Right lobe of liver (tissue), 6 donors: ENCODE data around the gene CREB5. TPM values are rescaled to one million over a fixed set of nuclear protein-coding genes. Genes with fewer than 3 reads are reported as not detected.

Source experiments
- ATAC-seq, 4 donors: fragments of 200-7000 bp; cut with Tn5 transposase; one replicate each; pipeline ENCODE4 v1.9.1; 2020; ENCODE audit warnings: mild to moderate bottlenecking in 4 of 4, moderate library complexity in 4 of 4
- DNase-seq, 3 donors: peaks; one replicate each; pipeline ENCODE4 v3.0.0-alpha.2; 2020
- H3K27ac ChIP-seq, 3 donors: fragments of 200-600 bp; one replicate each; pipeline ENCODE4 v1.8.0; 2022
- H3K27me3 ChIP-seq, 2 donors: fragments of 200-600 bp; one replicate each; pipeline ENCODE4 v1.8.0; 2022
- H3K36me3 ChIP-seq, 4 donors: fragments of 200-600 bp; sonication (generic) in 1 of 4; one replicate each; pipeline versions ENCODE4 v1.5.1 to v1.8.0; 2017 to 2022; ENCODE audit warnings: control low read depth in 1 of 4
- H3K4me1 ChIP-seq, 4 donors: fragments of 200-600 bp; sonication (generic) in 1 of 4; one replicate each; pipeline versions ENCODE4 v1.5.1 to v1.8.0; 2017 to 2022; ENCODE audit warnings: control low read depth in 1 of 4
- H3K4me3 ChIP-seq, 3 donors: fragments of 200-600 bp; one replicate each; pipeline ENCODE4 v1.8.0; 2022
- H3K9me3 ChIP-seq, 4 donors: fragments of 200-600 bp; sonication (generic) in 1 of 4; one replicate each; pipeline versions ENCODE4 v1.5.1 to v1.8.0; 2017 to 2022; ENCODE audit warnings: control low read depth in 1 of 4
- CTCF ChIP-seq, 4 donors: fragments of 200-600 bp in 3 of 4; fragments of 450-650 bp in 1 of 4; IDR thresholded peaks; one replicate each; pipeline versions ENCODE4 v1.5.1 to v1.8.0; 2016 to 2022; ENCODE audit warnings: antibody characterized with exemption in 4 of 4, mild to moderate bottlenecking in 2 of 4
- POLR2A ChIP-seq: fragments of 450-650 bp; IDR thresholded peaks from one replicate; pipeline ENCODE4 v1.6.1; 2017; ENCODE audit warnings: antibody characterized with exemption, mild to moderate bottlenecking
- WGBS: methylation state at CpG from one replicate; pipeline ENCODE4 v1.1.6; 2018; ENCODE audit warnings: low coverage, low lambda C conversion rate; ENCODE audit not compliant: insufficient coverage; ENCODE audit errors: missing lambda C conversion rate; 5-methylcytosine and 5-hydroxymethylcytosine counted together
- intact Hi-C, 2 donors: fragments of 100-400 bp; cut with DNase I; formaldehyde crosslinking; loops; one replicate each; pipeline versions ENCODE4 v1.11.2 to v1.14.1; 2022
- total RNA-seq, 6 experiments: library from RNA; depleted of rRNA in 2 of 6; stranded (reverse); fragments of >200 nt in 2 of 6; fragmentation: NEBNext Ultra II Directional in 3 of 6; extraction: Animal tissue kit (Norgen Biotek cat#: 25700) in 3 of 6; gene quantifications; one replicate each; pipeline versions ENCODE4 v1.1.0 to v1.2.4, GENCODE V29; 2016 to 2023
- donor health status: DM: no; HTN: yes; CAD: no.
- donor health status: DM: no; HTN: no; CAD: no.
- donor health status: DM: no; HTN: no; CAD: no.
- donor health status: DM: no; HTN: yes; CAD: no.
- donor health status: DM: no; HTN: yes; CAD: no.

CREB5 gene
- total RNA-seq, 6 experiments from 2014 or later: 0.48 to 6.3 (median 1.4) TPM

- H3K27me3 ChIP-seq: no peaks in the 10 kb centered on the region
- H3K36me3 ChIP-seq: no peaks in the 10 kb centered on the region
- no peaks in the 10 kb centered on the region for H3K9me3 ChIP-seq
- no peaks in the 10 kb centered on the region for H3K4me1 ChIP-seq
- H3K4me3 ChIP-seq: no peak overlapping the region
- DNase-seq (no peak), ATAC-seq (no peak)
- WGBS: 40% methylated on average over 4 of the region's 4 CpGs
- no peak for TF ChIP-seq POLR2A
- no peak for TF ChIP-seq CTCF (IDR thresholded peaks at IDR 0.05)
- H3K27ac ChIP-seq: no peak overlapping the region
- intact Hi-C loops: no loop called here
Measured at GRCh38 chr7:28629216-28629842, 217.0 kb downstream of the CREB5 start.

- TF ChIP-seq POLR2A: no peak
- TF ChIP-seq CTCF (IDR thresholded peaks at IDR 0.05): no peak
- H3K27me3 ChIP-seq: no peaks in the 10 kb centered on the region
- no peak for ATAC-seq
Measured at GRCh38 chr7:28630350-28630749, 218.0 kb downstream of the CREB5 start.

GRCh38 chr7:28631995-28632394 lies 219.7 kb downstream of the CREB5 start:
- no peak for TF ChIP-seq POLR2A
- TF ChIP-seq CTCF (IDR thresholded peaks at IDR 0.05): no peak
- Histone ChIP-seq H3K27ac (no peak overlapping the region), H3K4me3 (no peak overlapping the region), H3K4me1 (no peaks in the 10 kb centered on the region), H3K9me3 (no peaks in the 10 kb centered on the region), H3K36me3 (no peaks in the 10 kb centered on the region), H3K27me3 (no peaks in the 10 kb centered on the region)
- DNase-seq (no peak), ATAC-seq (no peak)
- intact Hi-C loops: no loop called here
- 27% methylated on average over 2 of the region's 2 CpGs for WGBS

More at GRCh38 chr7:28630350-28630749, 218.0 kb downstream of the CREB5 start:
- 58% methylated on average over 3 of the region's 3 CpGs for WGBS
- H3K4me3 ChIP-seq: no peak overlapping the region
- H3K4me1 ChIP-seq: no peaks in the 10 kb centered on the region
- DNase-seq: no peak
- intact Hi-C loops: no loop called here
- H3K36me3 ChIP-seq: no peaks in the 10 kb centered on the region
- no peaks in the 10 kb centered on the region for H3K9me3 ChIP-seq
- no peak overlapping the region for H3K27ac ChIP-seq

GRCh38 chr7:28638914-28639313 lies 226.6 kb downstream of the CREB5 start:
- ATAC-seq: peak in 1 of 4 donors; percentile 51
- intact Hi-C loops: no loop called here
- no peak overlapping the region for H3K27ac ChIP-seq
- no peak overlapping the region for H3K4me3 ChIP-seq
- no peak for DNase-seq
- no peaks in the 10 kb centered on the region for H3K9me3 ChIP-seq
- 61% methylated on average over 2 of the region's 2 CpGs for WGBS
- no peaks in the 10 kb centered on the region for H3K36me3 ChIP-seq
- H3K4me1 ChIP-seq: no peaks in the 10 kb centered on the region
- TF ChIP-seq POLR2A: no peak
- TF ChIP-seq CTCF (IDR thresholded peaks at IDR 0.05): no peak
- no peaks in the 10 kb centered on the region for H3K27me3 ChIP-seq
